HCT116 (cell line): ENCODE results near the gene TSPEAR. TPM values are rescaled to one million over a fixed set of nuclear protein-coding genes. Genes with fewer than 3 reads are reported as not detected.

ENCODE experiments used
- ATAC-seq: fragments of 200-7000 bp; cut with Tn5 transposase; 2 replicates; pipeline ENCODE4 v1.9.1; 2020; ENCODE audit warnings: mild to moderate bottlenecking, moderate library complexity
- BruUV-seq: library from RNA; stranded (reverse); fragments of 400-500 nt; replicated peaks from 2 replicates; lab custom pipeline; 2021; lab: Mats Ljungman, UMichigan
- CTCF ChIA-PET: fragments of 300-600 bp; sonication (Branson Sonifier 250); formaldehyde crosslinking; loops from one replicate; lab custom pipeline; 2021; ENCODE audit warnings: antibody characterized with exemption; lab: Charles Lee
- POLR2A ChIA-PET: fragments of 300-600, 350-600 bp; sonication (Branson Sonifier 250); formaldehyde crosslinking; loops from one replicate; lab custom pipeline; 2021; ENCODE audit warnings: antibody characterized with exemption; lab: Charles Lee
- RAD21 ChIA-PET, 2 experiments: fragments of 300-600 bp; sonication (Branson Sonifier 250); formaldehyde crosslinking; loops; one replicate each; lab custom pipeline; 2023; ENCODE audit warnings: low total read pairs in 2 of 2; ENCODE audit not compliant: uncharacterized antibody in 2 of 2, unreplicated experiment in 2 of 2, low non-redundant PET in 1 of 2; lab: Charles Lee
- DNase-seq: peaks from one replicate; pipeline ENCODE4 v3.0.0-alpha.2; 2010; ENCODE audit warnings: low read depth, low spot score
- H2AFZ ChIP-seq: fragments of 200-600 bp; shearing (Covaris generic), sonication (generic); 2 replicates; pipeline ENCODE4 v1.6.1; 2017; ENCODE audit warnings: low read depth, mixed run types, mixed read lengths, antibody characterized with exemption, low read length; ENCODE audit not compliant: poor library complexity, severe bottlenecking
- H3K27ac ChIP-seq: 2 replicates; pipeline ENCODE4 v1.5.1; 2012; ENCODE audit warnings: low read depth, low read length
- H3K27me3 ChIP-seq: fragments of 200-600 bp; sonication (generic); 2 replicates; pipeline ENCODE4 v1.6.1; 2016; ENCODE audit warnings: mixed run types, low read length, mixed read lengths; ENCODE audit not compliant: insufficient read depth
- H3K36me3 ChIP-seq, 2 experiments: fragments of 200-500 bp in 1 of 2; fragments of 200-600 bp in 1 of 2; sonication (Bioruptor generic) in 1 of 2; sonication (generic) in 1 of 2; 2 replicates each; pipeline versions ENCODE4 v1.5.1 to v1.6.1; 2014 to 2016; ENCODE audit warnings: low read length in 2 of 2, inconsistent platforms in 1 of 2, mixed read lengths in 1 of 2, mixed run types in 1 of 2; ENCODE audit not compliant: insufficient read depth in 2 of 2, control insufficient read depth in 1 of 2
- H3K4me1 ChIP-seq, 2 experiments: fragments of 200-600 bp in 1 of 2; sonication (generic) in 1 of 2; 2 replicates each; pipeline versions ENCODE4 v1.5.1 to v1.6.1; 2012 to 2017; ENCODE audit warnings: low read length in 2 of 2, inconsistent platforms in 1 of 2, mild to moderate bottlenecking in 1 of 2, mixed read lengths in 1 of 2, mixed run types in 1 of 2, moderate library complexity in 1 of 2; ENCODE audit not compliant: insufficient read depth in 2 of 2, control insufficient read depth in 1 of 2
- H3K4me2 ChIP-seq: fragments of 200-600 bp; sonication (generic); 2 replicates; pipeline ENCODE4 v1.6.1; 2017; ENCODE audit warnings: mixed run types, low read length, mixed read lengths
- H3K4me3 ChIP-seq, 2 experiments: fragments of 200-600 bp in 1 of 2; sonication (generic) in 1 of 2; replicated peaks in 1 of 2; 2 replicates each; pipeline ENCODE4 v1.5.1; 2011 to 2016; ENCODE audit warnings: low read length in 2 of 2, control low read depth in 1 of 2, low read depth in 1 of 2, mild to moderate bottlenecking in 1 of 2, mixed read lengths in 1 of 2, mixed run types in 1 of 2
- H3K79me2 ChIP-seq: fragments of 200-600 bp; sonication (generic); 2 replicates; pipeline ENCODE4 v1.6.1; 2017; ENCODE audit warnings: mild to moderate bottlenecking, mixed run types, low read length, moderate library complexity, mixed read lengths; ENCODE audit not compliant: insufficient read depth
- H3K9ac ChIP-seq: fragments of 200-600 bp; sonication (generic); 2 replicates; pipeline ENCODE4 v1.6.1; 2016; ENCODE audit warnings: low read length, mixed read lengths
- H3K9me2 ChIP-seq: fragments of 200-600 bp; sonication (generic), shearing (Covaris generic); 2 replicates; pipeline ENCODE4 v1.6.1; 2017; ENCODE audit warnings: mixed run types, mild to moderate bottlenecking, moderate library complexity; ENCODE audit not compliant: insufficient read depth
- H3K9me3 ChIP-seq, 2 experiments: fragments of 200-500 bp in 1 of 2; fragments of 200-600 bp in 1 of 2; sonication (Bioruptor generic) in 1 of 2; sonication (generic) in 1 of 2; 2 replicates each; pipeline ENCODE4 v1.6.1; 2014 to 2017; ENCODE audit warnings: low read length in 2 of 2, mixed read lengths in 2 of 2, inconsistent platforms in 1 of 2, low read depth in 1 of 2, mild to moderate bottlenecking in 1 of 2, mixed run types in 1 of 2, moderate library complexity in 1 of 2; ENCODE audit not compliant: control insufficient read depth in 1 of 2, insufficient read depth in 1 of 2
- H4K20me1 ChIP-seq: fragments of 200-600 bp; sonication (generic), shearing (Covaris generic); 2 replicates; pipeline ENCODE4 v1.6.1; 2017; ENCODE audit warnings: mixed run types, mild to moderate bottlenecking, moderate library complexity; ENCODE audit not compliant: insufficient read depth
- ELF1 ChIP-seq: IDR thresholded peaks from 2 replicates; pipeline ENCODE4 v1.6.1; 2012; ENCODE audit warnings: low read depth, borderline replicate concordance
- EZH2phosphoT487 ChIP-seq: fragments of 200-600 bp; IDR thresholded peaks from 2 replicates; pipeline ENCODE4 v1.6.1; 2018; ENCODE audit warnings: antibody characterized with exemption, borderline replicate concordance
- FOSL1 ChIP-seq: IDR thresholded peaks from 2 replicates; pipeline ENCODE4 v1.6.1; 2012; ENCODE audit warnings: low read depth
- JUND ChIP-seq: IDR thresholded peaks from 2 replicates; pipeline ENCODE4 v1.6.1; 2012
- POLR2AphosphoS5 ChIP-seq: IDR thresholded peaks from 2 replicates; pipeline ENCODE4 v1.6.1; 2011; ENCODE audit warnings: mild to moderate bottlenecking, low read depth, low read length, moderate library complexity
- RAD21 ChIP-seq: IDR thresholded peaks from 2 replicates; pipeline ENCODE4 v1.6.1; 2012; ENCODE audit warnings: low read depth, mild to moderate bottlenecking
- SRF ChIP-seq: IDR thresholded peaks from 2 replicates; pipeline ENCODE4 v1.6.1; 2012; ENCODE audit warnings: low read depth
- ZBTB33 ChIP-seq: IDR thresholded peaks from 2 replicates; pipeline ENCODE4 v1.6.1; 2011; ENCODE audit warnings: mild to moderate bottlenecking, low read length, moderate library complexity; ENCODE audit not compliant: insufficient replicate concordance; ENCODE audit errors: extremely low read depth
- ZNF274 ChIP-seq: fragments of 200-500 bp; sonication (Bioruptor generic); IDR thresholded peaks from 2 replicates; pipeline ENCODE4 v1.6.1; 2014; ENCODE audit warnings: mild to moderate bottlenecking, low read depth, low read length, inconsistent platforms
- intact Hi-C: fragments of 100-400 bp; cut with micrococcal nuclease; formaldehyde crosslinking; loops from 2 replicates; pipeline ENCODE4 v1.10.0; 2022
- total RNA-seq: library from RNA; stranded (reverse); gene quantifications from one replicate; pipeline ENCODE4 v1.2.1, GENCODE V29; 2021; ENCODE audit not compliant: unreplicated experiment
- TF ChIP-seq, protein P1 (sequence below), 3 experiments: fragments of 200-600 bp in 1 of 3; sonication (generic) in 1 of 3; IDR thresholded peaks in 2 of 3; conservative IDR thresholded peaks in 1 of 3; 2 replicates each; pipeline ENCODE4 v1.5.1; 2012 to 2017; ENCODE audit warnings: low read depth in 2 of 3, low read length in 2 of 3, antibody characterized with exemption in 1 of 3, borderline replicate concordance in 1 of 3, control low read depth in 1 of 3, mild to moderate bottlenecking in 1 of 3, mixed read lengths in 1 of 3, mixed run types in 1 of 3, moderate library complexity in 1 of 3; ENCODE audit not compliant: insufficient read depth in 1 of 3
- TF ChIP-seq, protein P2 (sequence below): IDR thresholded peaks from 2 replicates; pipeline ENCODE4 v1.6.1; 2012

TSPEAR gene
- total RNA-seq, 1 experiment from 2014 or later: not detected

DNA sequence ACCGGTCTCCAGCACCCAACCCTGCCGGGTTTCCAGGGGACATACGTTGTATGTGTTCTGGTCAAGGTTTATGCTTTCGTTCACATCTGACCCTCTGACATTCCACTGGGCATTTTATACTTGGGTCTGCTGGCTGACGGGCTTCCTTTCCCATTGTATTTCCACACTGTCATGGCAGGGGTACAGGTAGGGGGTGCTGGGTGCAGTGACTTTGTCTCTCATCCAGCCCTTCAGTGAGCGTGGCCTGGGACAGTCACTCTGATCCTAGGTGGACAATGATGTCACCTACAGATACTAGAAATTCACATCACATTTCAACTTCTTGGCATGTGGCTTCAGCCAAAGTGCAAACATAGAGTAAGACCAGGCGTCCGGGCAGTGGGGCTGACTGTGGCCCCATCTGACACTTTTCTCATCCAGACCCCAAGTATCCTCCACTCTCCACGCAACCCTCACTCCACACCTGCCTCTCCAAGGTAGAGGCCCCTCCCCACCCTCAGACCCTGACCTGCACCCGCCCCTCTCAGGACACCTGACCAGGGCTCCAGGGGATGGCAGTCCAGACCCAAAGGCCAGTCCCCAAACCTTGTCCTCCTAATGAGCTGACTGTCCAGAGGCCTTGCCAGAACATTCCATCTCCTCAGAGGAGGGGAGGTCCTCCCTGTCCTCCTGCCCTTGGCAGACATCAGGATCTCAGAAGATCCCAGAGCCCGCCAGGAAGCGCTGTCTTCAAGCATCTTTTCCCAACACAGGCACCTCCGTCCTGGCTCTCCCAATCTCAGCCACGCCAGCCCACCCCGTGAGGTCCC, 75.0 kb downstream of the TSPEAR start:
- no peak overlapping the region for H2AFZ ChIP-seq
- peaks cover 6% of the 10 kb centered on the region; the same call in 1 of the 2 replicates for H3K27me3 ChIP-seq
- H3K4me1 ChIP-seq: no peaks in the 10 kb centered on the region
- H3K9ac ChIP-seq: no peak overlapping the region
- H3K36me3 ChIP-seq: no peaks in the 10 kb centered on the region
- H4K20me1 ChIP-seq: no peaks in the 10 kb centered on the region
- ATAC-seq (no peak), DNase-seq (no peak)
- CTCF ChIA-PET: no interaction called here
- H3K4me3 ChIP-seq: no peak overlapping the region
- H3K27ac ChIP-seq: no peak overlapping the region
- no peaks in the 10 kb centered on the region for H3K9me3 ChIP-seq
- no TSS peak for BruUV-seq
- H3K79me2 ChIP-seq: no peaks in the 10 kb centered on the region
- RAD21 ChIA-PET: no interaction called here
- H3K9me2 ChIP-seq: no peaks in the 10 kb centered on the region
- TF ChIP-seq ZBTB33 (no peak), RAD21 (no peak)
- no peak overlapping the region for H3K4me2 ChIP-seq
- intact Hi-C loops: no loop called here
- POLR2A ChIA-PET: no interaction called here

GRCh38 chr21:44632067-44632466, 79.3 kb downstream of the TSPEAR start:
- Histone ChIP-seq H3K4me3 (no peak overlapping the region), H4K20me1 (no peaks in the 10 kb centered on the region), H3K4me2 (no peak overlapping the region), H3K27me3 (no peaks in the 10 kb centered on the region), H3K27ac (no peak overlapping the region), H2AFZ (no peak overlapping the region), H3K9ac (no peak overlapping the region), H3K4me1 (no peaks in the 10 kb centered on the region), H3K36me3 (no peaks in the 10 kb centered on the region), H3K9me3 (peaks cover 0 to 3% of the 10 kb centered on the region in 2 experiments; a peak in 1 of 4 replicates), H3K9me2 (no peaks in the 10 kb centered on the region), H3K79me2 (no peaks in the 10 kb centered on the region)
- ATAC-seq (no peak), DNase-seq (no peak)
- BruUV-seq: no TSS peak
- TF ChIP-seq, protein P1, sequence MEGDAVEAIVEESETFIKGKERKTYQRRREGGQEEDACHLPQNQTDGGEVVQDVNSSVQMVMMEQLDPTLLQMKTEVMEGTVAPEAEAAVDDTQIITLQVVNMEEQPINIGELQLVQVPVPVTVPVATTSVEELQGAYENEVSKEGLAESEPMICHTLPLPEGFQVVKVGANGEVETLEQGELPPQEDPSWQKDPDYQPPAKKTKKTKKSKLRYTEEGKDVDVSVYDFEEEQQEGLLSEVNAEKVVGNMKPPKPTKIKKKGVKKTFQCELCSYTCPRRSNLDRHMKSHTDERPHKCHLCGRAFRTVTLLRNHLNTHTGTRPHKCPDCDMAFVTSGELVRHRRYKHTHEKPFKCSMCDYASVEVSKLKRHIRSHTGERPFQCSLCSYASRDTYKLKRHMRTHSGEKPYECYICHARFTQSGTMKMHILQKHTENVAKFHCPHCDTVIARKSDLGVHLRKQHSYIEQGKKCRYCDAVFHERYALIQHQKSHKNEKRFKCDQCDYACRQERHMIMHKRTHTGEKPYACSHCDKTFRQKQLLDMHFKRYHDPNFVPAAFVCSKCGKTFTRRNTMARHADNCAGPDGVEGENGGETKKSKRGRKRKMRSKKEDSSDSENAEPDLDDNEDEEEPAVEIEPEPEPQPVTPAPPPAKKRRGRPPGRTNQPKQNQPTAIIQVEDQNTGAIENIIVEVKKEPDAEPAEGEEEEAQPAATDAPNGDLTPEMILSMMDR (IDR thresholded peaks at IDR 0.05 in 2 of 3, conservative IDR thresholded peaks at IDR 0.05 in 1 of 3; ENCODE audit: borderline replicate concordance in 1 of 3, insufficient read depth in 1 of 3, low read depth in 2 of 3, low read length in 2 of 3): no peak
- TF ChIP-seq FOSL1: no peak
- TF ChIP-seq JUND: no peak
- no peak for TF ChIP-seq ELF1
- TF ChIP-seq, protein P2, sequence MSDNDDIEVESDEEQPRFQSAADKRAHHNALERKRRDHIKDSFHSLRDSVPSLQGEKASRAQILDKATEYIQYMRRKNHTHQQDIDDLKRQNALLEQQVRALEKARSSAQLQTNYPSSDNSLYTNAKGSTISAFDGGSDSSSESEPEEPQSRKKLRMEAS: no peak
- TF ChIP-seq RAD21: no peak
- TF ChIP-seq ZNF274: no peak
- no peak for TF ChIP-seq EZH2phosphoT487
- no peak for TF ChIP-seq SRF
- no peak for TF ChIP-seq POLR2AphosphoS5
- POLR2A ChIA-PET: no interaction called here
- CTCF ChIA-PET: no interaction called here
- RAD21 ChIA-PET: no interaction called here
- intact Hi-C loops: no loop called here
